Cardiac fibroblast (primary cell): Measurements from ENCODE around the gene SH2D4B.

Source experiments
- DNase-seq, 2 donors: peaks; one replicate each; pipeline versions ENCODE4 v3.0.0 to v3.0.0-alpha.2; 2010; ENCODE audit warnings: low read depth in 2 of 2
- H3K4me3 ChIP-seq, 2 donors: replicated peaks in 1 of 2; 1 replicate in 1 of 2; 2 replicates in 1 of 2; pipeline ENCODE4 v1.5.1; 2011; ENCODE audit warnings: low read depth in 2 of 2, low read length in 2 of 2, mild to moderate bottlenecking in 2 of 2, moderate library complexity in 1 of 2
- TF ChIP-seq, protein P1 (sequence below): IDR thresholded peaks from one replicate; pipeline ENCODE4 v1.5.1; 2011; ENCODE audit warnings: low read depth, mild to moderate bottlenecking, low read length, inconsistent platforms

SH2D4B gene

GRCh38 chr10:80501381-80501912 lies 36.3 kb upstream of the SH2D4B start:
- H3K4me3 ChIP-seq, result no peak overlapping the region
- peak in 1 of 2 donors; percentile 49 for DNase-seq
- TF ChIP-seq, protein P1, sequence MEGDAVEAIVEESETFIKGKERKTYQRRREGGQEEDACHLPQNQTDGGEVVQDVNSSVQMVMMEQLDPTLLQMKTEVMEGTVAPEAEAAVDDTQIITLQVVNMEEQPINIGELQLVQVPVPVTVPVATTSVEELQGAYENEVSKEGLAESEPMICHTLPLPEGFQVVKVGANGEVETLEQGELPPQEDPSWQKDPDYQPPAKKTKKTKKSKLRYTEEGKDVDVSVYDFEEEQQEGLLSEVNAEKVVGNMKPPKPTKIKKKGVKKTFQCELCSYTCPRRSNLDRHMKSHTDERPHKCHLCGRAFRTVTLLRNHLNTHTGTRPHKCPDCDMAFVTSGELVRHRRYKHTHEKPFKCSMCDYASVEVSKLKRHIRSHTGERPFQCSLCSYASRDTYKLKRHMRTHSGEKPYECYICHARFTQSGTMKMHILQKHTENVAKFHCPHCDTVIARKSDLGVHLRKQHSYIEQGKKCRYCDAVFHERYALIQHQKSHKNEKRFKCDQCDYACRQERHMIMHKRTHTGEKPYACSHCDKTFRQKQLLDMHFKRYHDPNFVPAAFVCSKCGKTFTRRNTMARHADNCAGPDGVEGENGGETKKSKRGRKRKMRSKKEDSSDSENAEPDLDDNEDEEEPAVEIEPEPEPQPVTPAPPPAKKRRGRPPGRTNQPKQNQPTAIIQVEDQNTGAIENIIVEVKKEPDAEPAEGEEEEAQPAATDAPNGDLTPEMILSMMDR, result no peak

GRCh38 chr10:80501913-80502521 lies 35.7 kb upstream of the SH2D4B start:
- DNase-seq, result peak in 1 of 2 donors; percentile 53
- no peak overlapping the region for H3K4me3 ChIP-seq
- TF ChIP-seq, protein P1, result no peak

DNA sequence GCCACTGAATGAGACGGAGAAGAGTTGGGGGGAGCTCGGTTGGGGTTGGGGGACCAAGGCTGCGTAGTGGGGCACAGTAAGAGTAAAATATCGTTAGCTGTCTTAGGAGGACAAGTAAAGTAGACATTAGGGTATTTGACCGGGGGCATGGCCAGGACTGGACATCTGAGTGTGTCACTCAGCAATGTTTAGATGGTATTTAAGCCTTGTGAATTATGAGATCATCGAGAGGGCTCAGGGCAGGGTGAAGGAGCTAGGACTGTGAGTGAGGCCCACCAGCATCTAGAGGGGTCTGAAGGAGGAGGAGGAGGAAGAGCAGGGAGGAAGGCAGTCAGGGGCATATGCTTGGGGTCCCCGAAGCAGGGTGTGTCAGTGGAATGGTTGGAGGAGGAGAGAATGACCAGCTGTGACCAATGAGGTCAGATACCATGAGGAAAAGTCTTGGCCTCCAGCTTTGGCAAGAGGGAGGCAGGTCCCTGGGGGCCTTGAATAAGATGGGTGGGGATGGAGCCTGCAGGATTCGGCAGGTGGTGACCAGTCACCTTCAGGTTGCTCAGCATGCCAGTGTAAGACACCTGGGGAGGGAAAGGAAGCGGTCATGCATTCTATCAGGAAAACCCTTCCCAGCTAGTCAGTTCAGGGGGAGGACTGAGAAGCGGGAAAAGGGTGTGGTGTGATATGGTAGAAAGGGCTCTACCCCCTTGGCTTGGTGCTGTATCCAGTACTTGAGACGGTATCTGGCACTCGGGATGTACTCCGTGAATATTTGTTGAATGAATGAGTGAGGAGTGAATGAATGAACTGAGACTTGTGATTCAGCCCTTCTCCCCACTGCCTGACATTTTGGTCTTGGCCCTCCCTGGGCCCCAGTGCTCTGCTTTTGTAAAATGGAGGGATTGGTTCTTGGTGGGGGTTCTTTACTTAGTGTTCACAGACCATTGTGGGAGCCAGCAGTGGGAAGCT lies 34.8 kb upstream of the SH2D4B start:
- H3K4me3 ChIP-seq, result no peak overlapping the region
- TF ChIP-seq, protein P1, result no peak
- DNase-seq, result no peak

GRCh38 chr10:80503584-80504157 lies 34.0 kb upstream of the SH2D4B start:
- TF ChIP-seq, protein P1, result no peak
- DNase-seq, result no peak
- no peak overlapping the region for H3K4me3 ChIP-seq

- no peak for DNase-seq
- no peak overlapping the region for H3K4me3 ChIP-seq
- TF ChIP-seq, protein P1, result no peak
Observed at GRCh38 chr10:80504158-80504811, 33.4 kb upstream of the SH2D4B start.

GRCh38 chr10:80504897-80505465 lies 32.7 kb upstream of the SH2D4B start:
- no peak overlapping the region for H3K4me3 ChIP-seq
- peak in 1 of 2 donors; percentile 23 for DNase-seq
- TF ChIP-seq, protein P1, result no peak
